Neural cell (in vitro differentiated cells): ENCODE measurements around the gene RPS6KA3. TPM values are rescaled to one million over a fixed set of nuclear protein-coding genes. Genes with fewer than 3 reads are reported as not detected.
A peak's percentile ranks its signal among the peaks of the same experiment; 100 is the strongest.

Experiments
- H2AFZ ChIP-seq: fragments of 200-600, 300-800 bp; sonication (generic), shearing (Covaris generic); 2 replicates; pipeline ENCODE4 v1.6.0; 2014; ENCODE audit warnings: low read depth, mild to moderate bottlenecking, antibody characterized with exemption, low read length, moderate library complexity
- H3F3A ChIP-seq: fragments of 200-600 bp; shearing (Covaris generic); 2 replicates; pipeline ENCODE4 v1.6.1; 2016; ENCODE audit warnings: mild to moderate bottlenecking, moderate library complexity, mixed read lengths, antibody characterized with exemption, low read length; ENCODE audit not compliant: insufficient read depth, poor library complexity, severe bottlenecking
- H3K27ac ChIP-seq: fragments of 200-600, 300-800 bp; sonication (generic), shearing (Covaris generic); 2 replicates; pipeline ENCODE4 v1.5.1; 2014; ENCODE audit warnings: mild to moderate bottlenecking, low read length, moderate library complexity
- H3K27me3 ChIP-seq: fragments of 300-800, 200-600 bp; sonication (generic), shearing (Covaris generic); 2 replicates; pipeline ENCODE4 v1.6.0; 2014; ENCODE audit warnings: mild to moderate bottlenecking, low read depth, low read length, moderate library complexity; ENCODE audit not compliant: insufficient read depth
- H3K36me3 ChIP-seq: fragments of 300-800, 200-600 bp; sonication (generic), shearing (Covaris generic); 2 replicates; pipeline ENCODE4 v1.5.1; 2014; ENCODE audit warnings: mild to moderate bottlenecking, antibody characterized with exemption, low read length, moderate library complexity; ENCODE audit not compliant: insufficient read depth
- H3K4me2 ChIP-seq: fragments of 300-800, 200-600 bp; sonication (generic), shearing (Covaris generic); 2 replicates; pipeline ENCODE4 v1.6.0; 2014; ENCODE audit warnings: mild to moderate bottlenecking, low read length
- H3K4me3 ChIP-seq: fragments of 300-800, 200-600 bp; sonication (generic), shearing (Covaris generic); 2 replicates; pipeline ENCODE4 v1.5.1; 2014; ENCODE audit warnings: mild to moderate bottlenecking, low read length, moderate library complexity
- H3K79me2 ChIP-seq: fragments of 200-600 bp; shearing (Covaris generic); replicated peaks from 2 replicates; pipeline ENCODE4 v1.6.0; 2014; ENCODE audit warnings: mild to moderate bottlenecking, low read length, moderate library complexity; ENCODE audit not compliant: insufficient read depth
- H3K9ac ChIP-seq: fragments of 300-800, 200-600 bp; sonication (generic), shearing (Covaris generic); 2 replicates; pipeline ENCODE4 v1.6.1; 2016; ENCODE audit warnings: mild to moderate bottlenecking, low read length, mixed read lengths
- H3K9me2 ChIP-seq: fragments of 200-600 bp; shearing (Covaris generic); 2 replicates; pipeline ENCODE4 v1.6.1; 2016; ENCODE audit warnings: mild to moderate bottlenecking, low read length, mixed read lengths; ENCODE audit not compliant: insufficient read depth
- H3K9me3 ChIP-seq: fragments of 200-600, 300-800 bp; sonication (generic), shearing (Covaris generic); 2 replicates; pipeline ENCODE4 v1.6.1; 2016; ENCODE audit warnings: mild to moderate bottlenecking, mixed run types, low read length, moderate library complexity, mixed read lengths
- H4K20me1 ChIP-seq: fragments of 200-600 bp; shearing (Covaris generic); 2 replicates; pipeline ENCODE4 v1.6.1; 2016; ENCODE audit warnings: mild to moderate bottlenecking, mixed run types; ENCODE audit not compliant: insufficient read depth
- CTCF ChIP-seq: fragments of 450-650 bp; IDR thresholded peaks from 2 replicates; pipeline ENCODE4 v1.5.1; 2014; ENCODE audit warnings: antibody characterized with exemption, mild to moderate bottlenecking, moderate library complexity; ENCODE audit not compliant: poor library complexity, severe bottlenecking
- EP300 ChIP-seq: fragments of 450-650 bp; conservative IDR thresholded peaks from 2 replicates; pipeline ENCODE4 v1.6.1; 2014; ENCODE audit warnings: antibody characterized with exemption, mild to moderate bottlenecking, moderate library complexity; ENCODE audit not compliant: poor library complexity, severe bottlenecking
- EZH2 ChIP-seq: fragments of 200-600, 300-800 bp; shearing (Covaris generic), sonication (generic); IDR thresholded peaks from 2 replicates; pipeline ENCODE4 v1.6.1; 2014; ENCODE audit warnings: antibody characterized with exemption, low read length, borderline replicate concordance, mild to moderate bottlenecking; ENCODE audit not compliant: insufficient read depth, poor library complexity, severe bottlenecking
- MXI1 ChIP-seq: fragments of 450-650 bp; conservative IDR thresholded peaks from 2 replicates; pipeline ENCODE4 v1.6.1; 2014; ENCODE audit warnings: antibody characterized with exemption, mild to moderate bottlenecking; ENCODE audit not compliant: poor library complexity, severe bottlenecking
- POLR2AphosphoS5 ChIP-seq: IDR thresholded peaks from 2 replicates; pipeline ENCODE4 v1.6.1; 2012
- RAD21 ChIP-seq: fragments of 450-650 bp; conservative IDR thresholded peaks from 2 replicates; pipeline ENCODE4 v1.6.1; 2014; ENCODE audit warnings: antibody characterized with exemption, mild to moderate bottlenecking, moderate library complexity
- REST ChIP-seq: IDR thresholded peaks from 2 replicates; pipeline ENCODE4 v1.6.1; 2012; ENCODE audit warnings: borderline replicate concordance
- SMC3 ChIP-seq: fragments of 450-650 bp; conservative IDR thresholded peaks from 2 replicates; pipeline ENCODE4 v1.6.1; 2014; ENCODE audit warnings: antibody characterized with exemption, mild to moderate bottlenecking, moderate library complexity; ENCODE audit not compliant: poor library complexity
- TAF1 ChIP-seq: IDR thresholded peaks from 2 replicates; pipeline ENCODE4 v1.6.1; 2012; ENCODE audit warnings: low read depth
- polyA plus RNA-seq: library from polyadenylated mRNA; depleted of rRNA; stranded (reverse); fragments of >200 nt; gene quantifications from 2 replicates; pipeline ENCODE4 v1.2.3, GENCODE V29; 2014

Gene RPS6KA3
- polyA plus RNA-seq, 1 donor from 2014 or later: 16.5 TPM

DNA sequence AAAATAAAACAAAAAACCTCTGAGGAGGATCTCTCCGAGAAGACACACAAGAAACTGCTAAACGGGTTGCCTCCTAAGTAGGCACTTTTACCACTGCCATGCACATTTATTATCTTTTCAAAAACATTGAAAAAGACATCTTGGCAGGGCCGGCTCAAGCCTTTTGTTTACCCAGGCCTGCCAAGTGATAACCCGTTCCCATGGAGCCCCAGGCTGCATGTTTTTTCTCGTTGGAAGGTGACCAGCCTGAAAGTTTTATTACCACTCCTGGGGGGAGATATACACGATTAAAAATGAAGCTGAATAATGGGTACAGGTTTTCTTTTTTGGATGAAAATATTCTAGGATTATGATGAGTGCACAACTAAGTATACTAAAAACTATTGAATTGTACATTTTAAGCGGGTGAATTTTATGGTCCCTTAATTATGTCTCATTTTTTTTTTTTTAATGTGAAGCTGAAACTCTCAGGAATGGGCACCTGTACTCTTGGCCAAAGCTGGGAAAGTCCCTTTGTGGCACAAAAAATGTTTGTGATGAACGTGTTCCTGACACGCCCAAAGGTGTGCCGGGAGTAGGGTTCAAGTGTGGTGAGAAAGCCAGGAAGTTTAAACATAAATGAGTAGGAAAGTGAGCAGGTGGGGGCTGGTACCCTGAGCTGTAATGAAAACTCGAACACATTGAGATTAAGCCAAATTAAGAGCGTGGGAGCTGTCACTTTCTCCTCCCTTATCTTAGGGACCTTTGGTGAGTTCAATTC, 148.5 kb downstream of the RPS6KA3 start:
- Histone ChIP-seq H3F3A (no peaks in the 10 kb centered on the region), H3K9me3 (no peaks in the 10 kb centered on the region), H3K9ac (no peak overlapping the region), H3K9me2 (no peaks in the 10 kb centered on the region), H3K79me2 (no peaks in the 10 kb centered on the region), H4K20me1 (no peaks in the 10 kb centered on the region), H3K27me3 (peaks cover 12% of the 10 kb centered on the region), H3K4me3 (no peak overlapping the region), H3K4me2 (no peak overlapping the region), H3K27ac (no peak overlapping the region), H2AFZ (no peak overlapping the region), H3K36me3 (no peaks in the 10 kb centered on the region)
- no peak for TF ChIP-seq RAD21
- TF ChIP-seq EP300: no peak
- no peak for TF ChIP-seq POLR2AphosphoS5
- TF ChIP-seq MXI1: no peak
- TF ChIP-seq REST: no peak
- TF ChIP-seq EZH2: no peak
- TF ChIP-seq TAF1: no peak
- TF ChIP-seq SMC3: no peak
- TF ChIP-seq CTCF: no peak

GRCh38 chrX:20116577-20117240, 150.0 kb downstream of the RPS6KA3 start, which contains the start of gene MAP7D2:
Gene MAP7D2, minus strand, starts transcription at chrX:20116907. Its CDS starts 28 bp downstream, at chrX:20116879.
- H3F3A ChIP-seq: no peaks in the 10 kb centered on the region
- H4K20me1 ChIP-seq: no peaks in the 10 kb centered on the region
- no peaks in the 10 kb centered on the region for H3K9me2 ChIP-seq
- H3K4me3 ChIP-seq: peak within 1 kb of the TSS; percentile 63
- peaks cover 12% of the 10 kb centered on the region for H3K27me3 ChIP-seq
- peak within 1 kb of the TSS; percentile 9 for H3K9ac ChIP-seq
- H2AFZ ChIP-seq: no peak within 1 kb of the TSS
- TF ChIP-seq MXI1 (no peak), RAD21 (no peak), SMC3 (no peak), POLR2AphosphoS5 (no peak), TAF1 (no peak), REST (no peak), EZH2 (no peak), CTCF (no peak), EP300 (no peak)
- H3K79me2 ChIP-seq: no peaks in the 10 kb centered on the region
- H3K9me3 ChIP-seq: no peaks in the 10 kb centered on the region
- H3K4me2 ChIP-seq: no peak within 1 kb of the TSS
- no peaks in the 10 kb centered on the region for H3K36me3 ChIP-seq
- no peak within 1 kb of the TSS for H3K27ac ChIP-seq
